SU-DHL-6 (cell line): ENCODE measurements around the gene PTPRQ.

Experiments
- H2AFZ ChIP-seq: fragments of 200-600 bp; sonication (generic); 2 replicates; pipeline ENCODE4 v1.6.1; 2014; ENCODE audit warnings: low read depth, mild to moderate bottlenecking, moderate library complexity, mixed read lengths, antibody characterized with exemption, low read length; ENCODE audit not compliant: severe bottlenecking
- H3F3A ChIP-seq: fragments of 200-600 bp; shearing (Covaris generic); 2 replicates; pipeline ENCODE4 v1.6.0; 2016; ENCODE audit warnings: antibody characterized with exemption, mild to moderate bottlenecking; ENCODE audit not compliant: insufficient read depth
- H3K27ac ChIP-seq: fragments of 200-600 bp; sonication (generic); 2 replicates; pipeline ENCODE4 v1.5.1; 2016; ENCODE audit warnings: low read depth, mild to moderate bottlenecking, low read length, moderate library complexity, mixed read lengths
- H3K27me3 ChIP-seq: fragments of 200-600 bp; sonication (generic), shearing (Covaris generic); 2 replicates; pipeline ENCODE4 v1.6.0; 2014; ENCODE audit warnings: mild to moderate bottlenecking, low read length
- H3K36me3 ChIP-seq: fragments of 200-600 bp; sonication (generic); 2 replicates; pipeline ENCODE4 v1.6.1; 2014; ENCODE audit warnings: mild to moderate bottlenecking, low read length, mixed read lengths
- H3K4me2 ChIP-seq: fragments of 300-600, 200-600 bp; shearing (Covaris generic), sonication (generic); 2 replicates; pipeline ENCODE4 v1.6.0; 2014; ENCODE audit warnings: low read length, low read depth, mild to moderate bottlenecking; ENCODE audit not compliant: poor library complexity, severe bottlenecking
- H3K4me3 ChIP-seq: fragments of 200-600 bp; sonication (generic); 2 replicates; pipeline ENCODE4 v1.5.1; 2014; ENCODE audit warnings: antibody characterized with exemption, low read length, mild to moderate bottlenecking, mixed read lengths; ENCODE audit not compliant: insufficient read depth, poor library complexity, severe bottlenecking
- H3K79me2 ChIP-seq: fragments of 200-600 bp; sonication (generic); 2 replicates; pipeline ENCODE4 v1.6.1; 2014; ENCODE audit warnings: mild to moderate bottlenecking, low read length, moderate library complexity; ENCODE audit not compliant: insufficient read depth
- H3K9ac ChIP-seq: fragments of 200-600 bp; sonication (generic); 2 replicates; pipeline ENCODE4 v1.7.0; 2014; ENCODE audit warnings: mild to moderate bottlenecking, low read length
- H3K9me2 ChIP-seq: fragments of 200-600 bp; sonication (generic); replicated peaks from 2 replicates; pipeline ENCODE4 v1.6.1; 2014; ENCODE audit warnings: low read length; ENCODE audit not compliant: insufficient read depth
- H3K9me3 ChIP-seq: fragments of 200-600 bp; sonication (generic); 2 replicates; pipeline ENCODE4 v1.6.1; 2014; ENCODE audit warnings: low read length, mixed read lengths; ENCODE audit not compliant: insufficient read depth
- H4K20me1 ChIP-seq: fragments of 200-600 bp; sonication (generic); 2 replicates; pipeline ENCODE4 v1.6.1; 2014; ENCODE audit warnings: low read depth, mild to moderate bottlenecking, antibody characterized with exemption, low read length, moderate library complexity, mixed read lengths
- CTCF ChIP-seq: fragments of 200-600 bp; sonication (generic); IDR thresholded peaks from one replicate; pipeline ENCODE4 v1.5.1; 2017; ENCODE audit warnings: antibody characterized with exemption, mild to moderate bottlenecking, low read length, moderate library complexity; ENCODE audit not compliant: insufficient read depth, poor library complexity, severe bottlenecking
- EZH2phosphoT487 ChIP-seq: fragments of 200-600 bp; sonication (generic), shearing (Covaris generic); conservative IDR thresholded peaks from 2 replicates; pipeline ENCODE4 v1.6.1; 2018; ENCODE audit warnings: mild to moderate bottlenecking, antibody characterized with exemption, low read length, moderate library complexity, mixed read lengths

The PTPRQ gene

GRCh38 chr12:80513211-80513610 lies 69.2 kb downstream of the PTPRQ start:
- H2AFZ ChIP-seq, result no peak overlapping the region
- TF ChIP-seq EZH2phosphoT487 (no peak), CTCF (no peak)
- no peaks in the 10 kb centered on the region for H3K79me2 ChIP-seq
- H3K4me2 ChIP-seq, result no peak overlapping the region
- H3K9me3 ChIP-seq, result no peaks in the 10 kb centered on the region
- no peaks in the 10 kb centered on the region for H3F3A ChIP-seq
- H4K20me1 ChIP-seq, result no peaks in the 10 kb centered on the region
- H3K9ac ChIP-seq, result no peak overlapping the region
- H3K27ac ChIP-seq, result no peak overlapping the region
- H3K36me3 ChIP-seq, result no peaks in the 10 kb centered on the region
- no peaks in the 10 kb centered on the region for H3K27me3 ChIP-seq
- no peak overlapping the region for H3K4me3 ChIP-seq
- no peaks in the 10 kb centered on the region for H3K9me2 ChIP-seq

GRCh38 chr12:80517655-80518054 lies 73.6 kb downstream of the PTPRQ start:
- Histone ChIP-seq H3K9me2 (no peaks in the 10 kb centered on the region), H3K79me2 (no peaks in the 10 kb centered on the region), H3F3A (no peaks in the 10 kb centered on the region), H3K4me3 (no peak overlapping the region), H3K27ac (no peak overlapping the region), H3K27me3 (no peaks in the 10 kb centered on the region), H3K36me3 (no peaks in the 10 kb centered on the region), H2AFZ (no peak overlapping the region), H3K4me2 (no peak overlapping the region), H3K9me3 (no peaks in the 10 kb centered on the region), H4K20me1 (no peaks in the 10 kb centered on the region), H3K9ac (no peak overlapping the region)
- TF ChIP-seq EZH2phosphoT487 (no peak), CTCF (no peak)

- Histone ChIP-seq H3K9me3 (no peaks in the 10 kb centered on the region), H3K4me3 (no peak overlapping the region), H3K9ac (no peak overlapping the region), H3F3A (no peaks in the 10 kb centered on the region), H4K20me1 (no peaks in the 10 kb centered on the region), H3K4me2 (no peak overlapping the region), H2AFZ (no peak overlapping the region), H3K36me3 (no peaks in the 10 kb centered on the region), H3K9me2 (no peaks in the 10 kb centered on the region), H3K79me2 (no peaks in the 10 kb centered on the region), H3K27me3 (no peaks in the 10 kb centered on the region), H3K27ac (no peak overlapping the region)
- TF ChIP-seq CTCF, result no peak
- no peak for TF ChIP-seq EZH2phosphoT487
These were observed 87.6 kb downstream of the PTPRQ start for GRCh38 chr12:80531646-80532045.

DNA sequence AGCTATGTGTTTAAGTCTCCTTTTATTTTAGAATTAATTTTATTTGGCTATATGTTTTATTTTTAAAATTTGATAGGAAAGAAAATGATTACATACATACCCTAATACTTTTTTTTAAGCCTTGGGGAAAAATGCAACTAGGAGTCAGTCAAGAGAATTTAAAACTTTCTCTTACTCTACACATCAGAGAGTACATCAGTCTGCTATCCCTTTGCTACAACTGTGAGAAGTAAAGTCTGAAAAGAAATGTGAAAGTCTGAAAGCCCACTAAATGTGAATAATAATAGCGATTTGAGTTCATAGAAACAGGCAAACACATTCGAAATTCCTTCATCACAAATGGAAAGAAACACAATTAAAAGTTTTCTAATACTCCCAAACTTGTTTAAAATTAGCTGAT lies 95.0 kb downstream of the PTPRQ start:
- TF ChIP-seq EZH2phosphoT487 (no peak), CTCF (no peak)
- H3K27ac ChIP-seq, result no peak overlapping the region
- no peaks in the 10 kb centered on the region for H3K9me3 ChIP-seq
- H3F3A ChIP-seq, result no peaks in the 10 kb centered on the region
- no peak overlapping the region for H3K9ac ChIP-seq
- H2AFZ ChIP-seq, result no peak overlapping the region
- H3K27me3 ChIP-seq, result no peaks in the 10 kb centered on the region
- H3K36me3 ChIP-seq, result no peaks in the 10 kb centered on the region
- no peaks in the 10 kb centered on the region for H3K9me2 ChIP-seq
- no peak overlapping the region for H3K4me2 ChIP-seq
- H3K4me3 ChIP-seq, result no peak overlapping the region
- H3K79me2 ChIP-seq, result no peaks in the 10 kb centered on the region
- 0 out of 2 replicates have a peak, but pooled peaks cover 4% of the 10 kb centered on the region for H4K20me1 ChIP-seq
